ENCODE results near the gene ADD2. TPM values are rescaled to one million over a fixed set of nuclear protein-coding genes. Genes with fewer than 3 reads are reported as not detected.
A peak's percentile ranks its signal among the peaks of the same experiment; 100 is the strongest.
"Not testable (repeated sequence)": the region's sequence is repeated elsewhere in the genome, so short reads cannot be mapped to it uniquely, and the experiment has no call there.

ADD2 gene
- total RNA-seq, 8 experiments from 2014 or later: 0.49 to 66.9 (median 44.5) TPM

- H3K27ac ChIP-seq: no peak overlapping the region
- in situ Hi-C loops (cut with MboI; ENCODE audit: low pct_unique_long_range_greater_than_20kb in 2 of 9, low sequenced_read_pairs in 9 of 9, unreplicated experiment in 9 of 9): no loop called here
- no peak overlapping the region for H3K4me3 ChIP-seq
- H3K4me1 ChIP-seq (replicated peaks in 1 of 2): peaks cover 37 to 38% of the 10 kb centered on the region in 2 donors
- no peak for ATAC-seq (replicated peaks in 6 of 8)
These were observed 24.3 kb downstream of the ADD2 start for GRCh38 chr2:70743677-70744076.

DNA sequence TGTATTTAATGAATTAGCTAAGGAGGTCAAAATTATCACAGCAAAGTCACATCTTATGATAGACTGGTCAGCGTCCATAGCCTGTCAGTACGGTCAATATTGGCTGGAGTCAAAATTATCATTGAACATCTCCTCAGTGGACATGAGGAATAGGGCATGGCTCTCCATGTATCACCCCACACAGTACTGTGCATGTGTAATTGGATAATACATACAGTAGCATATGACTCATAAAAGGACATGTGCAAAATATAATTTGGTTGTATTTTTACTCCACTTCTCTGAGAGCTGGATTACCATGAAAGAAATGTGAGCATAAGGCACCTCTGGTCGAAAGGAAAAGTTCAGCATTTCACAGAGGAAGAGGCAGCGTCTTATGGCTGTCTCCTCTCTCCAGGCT is 24.9 kb downstream of the ADD2 start:
- peak in 3 of 8 experiments; percentile 23 to 74 (median 69) for ATAC-seq (replicated peaks in 6 of 8)
- 79 to 94% (median 86%) methylated on average over 2 to 4 of the region's 4 CpGs; no CpG with 5 or more reads in 3 of the 10 experiments for WGBS, 10 experiments

DNA sequence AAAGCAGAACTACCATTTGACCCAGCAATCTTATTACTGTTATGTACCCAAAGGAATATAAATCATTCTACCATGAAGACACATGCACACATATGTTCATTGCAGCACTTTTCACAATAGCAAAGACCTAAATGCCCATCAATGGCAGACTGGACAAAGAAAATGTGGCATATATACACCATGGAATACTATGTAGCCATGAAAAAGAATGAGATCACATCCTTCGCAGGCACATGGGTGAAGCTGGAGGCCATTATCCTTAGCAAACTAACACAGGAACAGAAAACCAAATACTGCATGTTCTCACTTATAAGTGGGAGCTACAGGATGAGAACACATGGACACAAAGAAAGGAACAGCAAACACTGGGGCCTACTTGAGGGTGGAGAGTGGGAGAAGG is 28.5 kb downstream of the ADD2 start:
- WGBS, 10 experiments: 60 to 100% (median 83%) methylated on average over 1 of the region's 1 CpG; no CpG with 5 or more reads in 5 of the 10 experiments
- H3K27ac ChIP-seq; in situ Hi-C loops (cut with MboI; ENCODE audit: low pct_unique_long_range_greater_than_20kb in 2 of 9, low sequenced_read_pairs in 9 of 9, unreplicated experiment in 9 of 9); H3K4me3 ChIP-seq; ATAC-seq (replicated peaks in 6 of 8): not testable (repeated sequence)
- H3K4me1 ChIP-seq (replicated peaks in 1 of 2): peaks cover 26% of the 10 kb centered on the region in 2 donors

More for the DNA sequence above, 24.9 kb downstream of the ADD2 start:
- peaks cover 37 to 38% of the 10 kb centered on the region in 2 donors for H3K4me1 ChIP-seq (replicated peaks in 1 of 2)
- in situ Hi-C loops (cut with MboI; ENCODE audit: low pct_unique_long_range_greater_than_20kb in 2 of 9, low sequenced_read_pairs in 9 of 9, unreplicated experiment in 9 of 9): no loop called here
- H3K27ac ChIP-seq: no peak overlapping the region
- H3K4me3 ChIP-seq: no peak overlapping the region

DNA sequence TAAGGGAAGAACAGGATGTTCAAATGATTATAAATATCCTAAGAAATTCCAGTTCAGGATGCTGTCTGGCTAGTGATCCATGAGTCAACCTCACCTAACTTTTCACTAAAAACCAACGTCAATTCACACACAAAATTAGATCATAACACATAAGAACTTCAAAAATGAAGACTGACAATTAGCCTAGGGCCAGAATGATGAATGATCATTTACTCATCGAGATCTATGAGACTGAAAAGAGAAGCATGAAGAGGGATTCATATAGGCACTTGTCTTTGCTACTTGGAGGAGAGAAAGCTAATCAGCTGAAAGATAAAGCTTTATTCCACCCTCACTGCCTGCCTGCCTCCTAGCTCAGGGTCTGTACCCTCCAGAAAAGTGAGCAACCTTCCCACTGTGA is 29.8 kb downstream of the ADD2 start:
- in situ Hi-C loops (cut with MboI; ENCODE audit: low pct_unique_long_range_greater_than_20kb in 2 of 9, low sequenced_read_pairs in 9 of 9, unreplicated experiment in 9 of 9): no loop called here
- peak in 2 of 8 experiments; percentile 13 to 17 for ATAC-seq (replicated peaks in 6 of 8)
- H3K4me3 ChIP-seq: no peak overlapping the region
- no peak overlapping the region for H3K27ac ChIP-seq
- WGBS, 10 experiments: 0 to 89% (median 50%) methylated on average over 1 to 2 of the region's 2 CpGs; no CpG with 5 or more reads in 2 of the 10 experiments
- H3K4me1 ChIP-seq (replicated peaks in 1 of 2): peaks cover 31 to 35% of the 10 kb centered on the region in 2 donors

DNA sequence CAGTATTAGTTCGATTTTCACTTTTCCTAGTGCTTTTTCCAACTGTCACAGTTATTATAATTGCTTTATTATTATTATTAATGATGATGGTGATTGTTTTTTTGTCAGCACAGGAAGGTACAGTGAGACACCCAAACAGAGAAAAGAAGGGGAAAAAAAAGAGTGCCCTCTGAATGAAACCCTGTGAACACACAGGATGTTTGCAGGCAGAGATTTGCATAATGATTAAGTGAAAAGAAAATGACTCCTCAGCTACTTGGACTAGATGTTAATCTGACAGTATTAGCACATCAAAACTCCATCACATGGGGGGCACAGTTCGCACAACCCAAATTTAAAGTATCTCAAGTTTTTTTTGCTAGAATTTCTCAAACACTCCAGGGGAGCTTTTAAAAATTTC is 32.9 kb downstream of the ADD2 start:
- 13 to 100% (median 23%) methylated on average over 1 to 2 of the region's 2 CpGs; no CpG with 5 or more reads in 1 of the 10 experiments for WGBS, 10 experiments
- no peak overlapping the region for H3K4me3 ChIP-seq
- H3K4me1 ChIP-seq (replicated peaks in 1 of 2): peaks cover 44 to 47% of the 10 kb centered on the region in 2 donors
- in situ Hi-C loops (cut with MboI; ENCODE audit: low pct_unique_long_range_greater_than_20kb in 2 of 9, low sequenced_read_pairs in 9 of 9, unreplicated experiment in 9 of 9): no loop called here
- no peak overlapping the region for H3K27ac ChIP-seq
- peak in 3 of 8 experiments; percentile 65 to 75 (median 69) for ATAC-seq (replicated peaks in 6 of 8)

- in situ Hi-C loops (cut with MboI; ENCODE audit: low pct_unique_long_range_greater_than_20kb in 2 of 9, low sequenced_read_pairs in 9 of 9, unreplicated experiment in 9 of 9): no loop called here
- H3K27ac ChIP-seq: peak overlapping the region in 1 of 2 donors; percentile 15
- peaks cover 48 to 50% of the 10 kb centered on the region in 2 donors for H3K4me1 ChIP-seq (replicated peaks in 1 of 2)
- ATAC-seq (replicated peaks in 6 of 8): peak in 5 of 8 experiments; percentile 75 to 83 (median 82)
- H3K4me3 ChIP-seq: no peak overlapping the region
- 0 to 90% (median 24%) methylated on average over 1 to 6 of the region's 7 CpGs; no CpG with 5 or more reads in 2 of the 10 experiments for WGBS, 10 experiments
These were observed 34.3 kb downstream of the ADD2 start for GRCh38 chr2:70733646-70734180.

- peak; percentile 14 to 76 (median 48) for ATAC-seq (replicated peaks in 6 of 8)
- WGBS, 10 experiments: 0 to 100% (median 27%) methylated on average over 1 to 6 of the region's 6 CpGs; no CpG with 5 or more reads in 2 of the 10 experiments
- Histone ChIP-seq H3K4me1 (replicated peaks in 1 of 2) (peaks cover 53 to 54% of the 10 kb centered on the region in 2 donors), H3K27ac (peak overlapping the region in 1 of 2 donors; percentile 15), H3K4me3 (no peak overlapping the region)
- in situ Hi-C loops (cut with MboI; ENCODE audit: low pct_unique_long_range_greater_than_20kb in 2 of 9, low sequenced_read_pairs in 9 of 9, unreplicated experiment in 9 of 9): no loop called here
These were observed 35.0 kb downstream of the ADD2 start for GRCh38 chr2:70732766-70733645.

DNA sequence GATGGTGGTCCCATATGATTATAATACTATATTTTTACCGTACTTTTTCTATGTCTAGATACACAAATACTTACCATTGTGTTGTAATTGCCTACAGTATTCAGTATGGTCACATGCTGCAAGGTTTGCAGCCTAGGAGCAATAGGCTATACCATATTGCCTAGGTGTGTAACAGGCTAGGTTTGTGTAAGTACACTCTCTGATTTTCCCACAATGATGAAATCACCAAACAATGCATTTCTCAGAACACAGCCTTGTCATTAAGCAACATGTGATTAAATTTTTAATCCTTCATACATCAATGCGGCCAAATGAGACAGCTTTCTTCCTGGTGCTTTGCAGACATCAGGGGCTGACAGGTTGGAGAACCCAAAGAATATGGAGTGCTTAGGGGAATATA is 37.3 kb downstream of the ADD2 start:
- Histone ChIP-seq H3K4me1 (replicated peaks in 1 of 2) (peaks cover 64 to 67% of the 10 kb centered on the region in 2 donors), H3K4me3 (no peak overlapping the region), H3K27ac (no peak overlapping the region)
- peak in 1 of 8 experiments; percentile 32 for ATAC-seq (replicated peaks in 6 of 8)
- 43 to 100% (median 92%) methylated on average over 1 to 2 of the region's 2 CpGs; no CpG with 5 or more reads in 1 of the 10 experiments for WGBS, 10 experiments
- in situ Hi-C loops (cut with MboI; ENCODE audit: low pct_unique_long_range_greater_than_20kb in 2 of 9, low sequenced_read_pairs in 9 of 9, unreplicated experiment in 9 of 9): no loop called here

DNA sequence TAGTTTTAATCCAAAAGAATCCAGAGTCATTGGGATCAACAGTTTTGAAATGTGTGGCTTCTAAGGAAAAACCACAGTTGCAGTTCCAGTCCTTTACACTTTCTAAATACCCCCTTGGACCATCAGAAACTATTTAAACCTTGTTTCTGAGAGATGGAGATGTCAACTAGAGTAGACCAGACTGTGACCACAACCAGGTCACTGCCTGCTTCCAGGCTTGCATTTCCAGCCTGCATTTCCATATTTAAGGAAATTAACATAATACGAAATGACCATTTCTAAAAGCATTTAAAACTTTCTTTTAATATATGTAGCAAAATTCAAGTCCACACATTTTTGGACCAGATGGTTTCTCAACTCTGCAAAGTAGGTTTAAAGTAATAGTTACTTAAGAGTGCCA is 38.4 kb downstream of the ADD2 start:
- Histone ChIP-seq H3K4me3 (no peak overlapping the region), H3K4me1 (replicated peaks in 1 of 2) (peaks cover 54 to 57% of the 10 kb centered on the region in 2 donors), H3K27ac (no peak overlapping the region)
- in situ Hi-C loops (cut with MboI; ENCODE audit: low pct_unique_long_range_greater_than_20kb in 2 of 9, low sequenced_read_pairs in 9 of 9, unreplicated experiment in 9 of 9): no loop called here
- peak in 3 of 8 experiments; percentile 53 to 58 (median 57) for ATAC-seq (replicated peaks in 6 of 8)
- 0 to 100% (median 73%) methylated on average over 1 of the region's 1 CpG; no CpG with 5 or more reads in 2 of the 10 experiments for WGBS, 10 experiments

DNA sequence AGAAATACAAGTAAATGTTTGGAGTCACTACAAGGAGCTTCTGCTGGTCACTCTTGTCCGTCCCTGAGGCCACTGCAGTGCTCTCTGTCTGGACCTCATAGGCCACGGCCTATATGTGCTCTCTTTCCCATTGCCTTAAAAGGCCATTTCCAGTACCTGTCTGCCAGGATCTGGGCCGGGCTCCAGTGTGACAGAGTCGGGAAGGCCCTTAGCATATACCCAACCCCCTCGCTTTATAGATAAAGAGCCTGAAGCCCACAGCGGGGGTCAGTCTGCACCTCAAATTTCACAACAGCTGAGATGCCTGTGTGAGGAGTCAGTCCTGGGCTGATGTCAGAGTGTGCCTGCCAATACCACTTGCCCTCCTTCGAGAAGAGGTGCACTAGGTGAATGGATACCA is 39.9 kb downstream of the ADD2 start:
- no peak overlapping the region for H3K4me3 ChIP-seq
- no peak overlapping the region for H3K27ac ChIP-seq
- in situ Hi-C loops (cut with MboI; ENCODE audit: low pct_unique_long_range_greater_than_20kb in 2 of 9, low sequenced_read_pairs in 9 of 9, unreplicated experiment in 9 of 9): no loop called here
- peaks cover 48% of the 10 kb centered on the region in 2 donors for H3K4me1 ChIP-seq (replicated peaks in 1 of 2)
- no peak for ATAC-seq (replicated peaks in 6 of 8)
- 57 to 100% (median 87%) methylated on average over 1 to 4 of the region's 7 CpGs; no CpG with 5 or more reads in 1 of the 10 experiments for WGBS, 10 experiments

GRCh38 chr2:70726947-70727725 is 40.9 kb downstream of the ADD2 start:
- in situ Hi-C loops (cut with MboI; ENCODE audit: low pct_unique_long_range_greater_than_20kb in 2 of 9, low sequenced_read_pairs in 9 of 9, unreplicated experiment in 9 of 9): no loop called here
- Histone ChIP-seq H3K4me3 (no peak overlapping the region), H3K27ac (no peak overlapping the region), H3K4me1 (replicated peaks in 1 of 2) (peaks cover 40 to 41% of the 10 kb centered on the region in 2 donors)
- 15 to 100% (median 92%) methylated on average over 1 to 10 of the region's 11 CpGs for WGBS, 10 experiments
- peak in 1 of 8 experiments; percentile 36 for ATAC-seq (replicated peaks in 6 of 8)

DNA sequence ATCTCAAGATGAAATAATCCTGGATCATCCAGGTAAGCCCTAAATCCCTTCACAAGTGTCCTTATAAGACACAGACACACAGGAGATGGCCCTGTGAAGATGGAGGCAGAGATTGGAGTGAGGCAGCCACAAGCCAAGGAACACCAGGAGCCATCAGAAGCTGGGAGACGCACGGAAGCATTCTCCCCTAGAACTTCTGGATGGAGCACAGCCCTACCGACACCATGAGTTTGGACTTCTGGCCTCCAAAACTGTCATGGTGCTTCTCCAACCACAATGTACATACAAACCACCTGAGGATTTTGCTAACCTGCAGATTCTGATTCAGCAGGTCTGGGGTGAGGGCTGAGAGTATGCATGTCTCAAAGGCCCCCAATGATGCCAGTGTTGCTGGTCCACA is 42.5 kb downstream of the ADD2 start:
- in situ Hi-C loops (cut with MboI; ENCODE audit: low pct_unique_long_range_greater_than_20kb in 2 of 9, low sequenced_read_pairs in 9 of 9, unreplicated experiment in 9 of 9): no loop called here
- no peak for ATAC-seq (replicated peaks in 6 of 8)
- WGBS, 10 experiments: 80 to 100% (median 100%) methylated on average over 1 of the region's 3 CpGs; no CpG with 5 or more reads in 6 of the 10 experiments
- H3K4me1 ChIP-seq (replicated peaks in 1 of 2): peaks cover 27 to 32% of the 10 kb centered on the region in 2 donors
- no peak overlapping the region for H3K4me3 ChIP-seq
- no peak overlapping the region for H3K27ac ChIP-seq
